Heart left ventricle (tissue), 13 donors: ENCODE results near the gene CYP2C8.

Source experiments
- CTCF ChIP-seq, 12 donors: fragments of 200-600 bp; sonication (generic) in 4 of 12; IDR thresholded peaks; one replicate each; pipeline versions ENCODE4 v1.5.0 to v1.8.0; 2018 to 2022; ENCODE audit warnings: antibody characterized with exemption in 12 of 12, mild to moderate bottlenecking in 5 of 12
- POLR2A ChIP-seq, 2 donors: fragments of 450-650 bp; IDR thresholded peaks; one replicate each; pipeline ENCODE4 v1.6.1; 2017; ENCODE audit warnings: antibody characterized with exemption in 2 of 2, mild to moderate bottlenecking in 2 of 2, moderate library complexity in 2 of 2
- donor health status: ischemic (EF 13 %, LVEDD 7.1; RV severe dilation, severe dysfunction).
- donor health status: DM: no; HTN: yes; CAD: no.
- donor health status: DM: no; HTN: no; CAD: no.
- donor health status: ischemic (EF 25% LVEDD 6.9; RV normal size, moderate dysfunction).
- donor health status: ischemic (EF 25% LVEDD 5.7; RV mildly dilated, moderate dysfunction).
- donor health status: ischemic (EF 35%, LVEDD 5.7; RV mildly dilated, moderate dysfunction).
- donor health status: nonischemic (EF 11% LVEDD 7.7; RV severe dilation, severe dysfunction).
- donor health status: DM: yes; HTN: yes; CAD: no.
- donor health status: PGD.
- donor health status: ischemic (EF 29% LVEDD 5.4; RV normal size, mild dysfunction).
- donor health status: nonischemic (EF 23%, LVEDD 6.1; RV moderate dilation, normal function).

- TF ChIP-seq POLR2A (IDR thresholded peaks at IDR 0.05) (no peak), CTCF (IDR thresholded peaks at IDR 0.05) (no peak)
Measured at GRCh38 chr10:94991243-94991888, 77.9 kb downstream of the CYP2C8 start.
